ENCODE data around the gene C1orf210. TPM values are rescaled to one million over a fixed set of nuclear protein-coding genes. Genes with fewer than 3 reads are reported as not detected.

Gene C1orf210
- total RNA-seq (2014; rRNA removed; shearing (Covaris generic); ENCODE audit: low replicate concordance), result not detected in 2 replicates

- Histone ChIP-seq H3K36me3 (ENCODE audit: insufficient read depth, low read length) (no peaks in the 10 kb centered on the region), H3K27ac (ENCODE audit: low read length) (no peak within 1 kb of the TSS), H2AFZ (ENCODE audit: low read length) (no peak within 1 kb of the TSS), H3K4me2 (ENCODE audit: low read depth, low read length, poor library complexity, severe bottlenecking) (no peak within 1 kb of the TSS), H3K4me1 (ENCODE audit: low read length) (no peaks in the 10 kb centered on the region), H3K4me3 (ENCODE audit: low read length) (no peak within 1 kb of the TSS), H3K9me2 (replicated peaks; ENCODE audit: insufficient read depth, low read length) (no peaks in the 10 kb centered on the region), H3K79me2 (ENCODE audit: low read length) (no peaks in the 10 kb centered on the region), H4K20me1 (ENCODE audit: insufficient read depth, low read depth, low read length) (no peaks in the 10 kb centered on the region), H3K9me3 (ENCODE audit: low read length) (no peaks in the 10 kb centered on the region), H3K27me3 (ENCODE audit: low read length) (no peaks in the 10 kb centered on the region), H3K9ac (ENCODE audit: low read length) (no peak within 1 kb of the TSS)
- DNase-seq, result no peak
Measured at GRCh38 chr1:43285269-43285990, at the start of gene C1orf210. C1orf210 (minus strand) TSS chr1:43285581; CDS start chr1:43283270, 2,311 bp downstream.

GRCh38 chr1:43334453-43335205, 49.2 kb upstream of the C1orf210 start:
- H3K36me3 ChIP-seq (ENCODE audit: insufficient read depth, low read length), result no peaks in the 10 kb centered on the region
- H3K9me2 ChIP-seq (replicated peaks; ENCODE audit: insufficient read depth, low read length), result no peaks in the 10 kb centered on the region
- no peak overlapping the region for H3K4me3 ChIP-seq (ENCODE audit: low read length)
- no peak overlapping the region for H3K27ac ChIP-seq (ENCODE audit: low read length)
- no peaks in the 10 kb centered on the region for H3K79me2 ChIP-seq (ENCODE audit: low read length)
- no peaks in the 10 kb centered on the region for H3K9me3 ChIP-seq (ENCODE audit: low read length)
- no peaks in the 10 kb centered on the region for H3K27me3 ChIP-seq (ENCODE audit: low read length)
- H3K4me2 ChIP-seq (ENCODE audit: low read depth, low read length, poor library complexity, severe bottlenecking), result no peak overlapping the region
- no peaks in the 10 kb centered on the region for H4K20me1 ChIP-seq (ENCODE audit: insufficient read depth, low read depth, low read length)
- DNase-seq, result no peak
- no peak overlapping the region for H2AFZ ChIP-seq (ENCODE audit: low read length)
- no peaks in the 10 kb centered on the region for H3K4me1 ChIP-seq (ENCODE audit: low read length)
- no peak overlapping the region for H3K9ac ChIP-seq (ENCODE audit: low read length)

GRCh38 chr1:43331688-43332087, 46.3 kb upstream of the C1orf210 start:
- no peak overlapping the region for H3K4me2 ChIP-seq (ENCODE audit: low read depth, low read length, poor library complexity, severe bottlenecking)
- H3K27me3 ChIP-seq (ENCODE audit: low read length), result no peaks in the 10 kb centered on the region; the same call in 1 of the 2 replicates
- no peaks in the 10 kb centered on the region for H3K79me2 ChIP-seq (ENCODE audit: low read length)
- no peaks in the 10 kb centered on the region for H3K36me3 ChIP-seq (ENCODE audit: insufficient read depth, low read length)
- no peaks in the 10 kb centered on the region for H3K9me2 ChIP-seq (replicated peaks; ENCODE audit: insufficient read depth, low read length)
- H3K4me3 ChIP-seq (ENCODE audit: low read length), result no peak overlapping the region
- DNase-seq, result no peak
- peaks cover 6% of the 10 kb centered on the region; the same call in 1 of the 2 replicates for H3K9me3 ChIP-seq (ENCODE audit: low read length)
- H3K4me1 ChIP-seq (ENCODE audit: low read length), result no peaks in the 10 kb centered on the region
- H3K9ac ChIP-seq (ENCODE audit: low read length), result no peak overlapping the region
- H3K27ac ChIP-seq (ENCODE audit: low read length), result no peak overlapping the region
- no peak overlapping the region for H2AFZ ChIP-seq (ENCODE audit: low read length)
- H4K20me1 ChIP-seq (ENCODE audit: insufficient read depth, low read depth, low read length), result no peaks in the 10 kb centered on the region

GRCh38 chr1:43329995-43330751, 44.8 kb upstream of the C1orf210 start:
- no peaks in the 10 kb centered on the region for H4K20me1 ChIP-seq (ENCODE audit: insufficient read depth, low read depth, low read length)
- H3K4me2 ChIP-seq (ENCODE audit: low read depth, low read length, poor library complexity, severe bottlenecking), result no peak overlapping the region
- H3K36me3 ChIP-seq (ENCODE audit: insufficient read depth, low read length), result no peaks in the 10 kb centered on the region; the same call in 1 of the 2 replicates
- peaks cover 10% of the 10 kb centered on the region for H3K9me3 ChIP-seq (ENCODE audit: low read length)
- H3K4me1 ChIP-seq (ENCODE audit: low read length), result no peaks in the 10 kb centered on the region
- no peak overlapping the region for H3K4me3 ChIP-seq (ENCODE audit: low read length)
- H3K27ac ChIP-seq (ENCODE audit: low read length), result no peak overlapping the region
- no peak overlapping the region for H3K9ac ChIP-seq (ENCODE audit: low read length)
- H3K79me2 ChIP-seq (ENCODE audit: low read length), result no peaks in the 10 kb centered on the region
- no peaks in the 10 kb centered on the region for H3K9me2 ChIP-seq (replicated peaks; ENCODE audit: insufficient read depth, low read length)
- no peak overlapping the region for H2AFZ ChIP-seq (ENCODE audit: low read length)
- H3K27me3 ChIP-seq (ENCODE audit: low read length), result no peaks in the 10 kb centered on the region; the same call in 1 of the 2 replicates
- DNase-seq, result no peak

- no peak overlapping the region for H2AFZ ChIP-seq (ENCODE audit: low read length)
- no peak overlapping the region for H3K4me2 ChIP-seq (ENCODE audit: low read depth, low read length, poor library complexity, severe bottlenecking)
- no peak overlapping the region for H3K27ac ChIP-seq (ENCODE audit: low read length)
- no peak overlapping the region for H3K9ac ChIP-seq (ENCODE audit: low read length)
- DNase-seq, result no peak
- no peaks in the 10 kb centered on the region; the same call in 1 of the 2 replicates for H3K36me3 ChIP-seq (ENCODE audit: insufficient read depth, low read length)
- no peaks in the 10 kb centered on the region for H3K4me1 ChIP-seq (ENCODE audit: low read length)
- H4K20me1 ChIP-seq (ENCODE audit: insufficient read depth, low read depth, low read length), result no peaks in the 10 kb centered on the region
- no peaks in the 10 kb centered on the region; the same call in 1 of the 2 replicates for H3K27me3 ChIP-seq (ENCODE audit: low read length)
- H3K4me3 ChIP-seq (ENCODE audit: low read length), result no peak overlapping the region
- H3K9me3 ChIP-seq (ENCODE audit: low read length), result peaks cover 10% of the 10 kb centered on the region
- no peaks in the 10 kb centered on the region for H3K79me2 ChIP-seq (ENCODE audit: low read length)
- no peaks in the 10 kb centered on the region for H3K9me2 ChIP-seq (replicated peaks; ENCODE audit: insufficient read depth, low read length)
Measured at GRCh38 chr1:43327549-43328292, 42.3 kb upstream of the C1orf210 start.

GRCh38 chr1:43325381-43325780, 40.0 kb upstream of the C1orf210 start:
- Histone ChIP-seq H3K9ac (ENCODE audit: low read length) (no peak overlapping the region), H3K9me3 (ENCODE audit: low read length) (peaks cover 10% of the 10 kb centered on the region), H3K27ac (ENCODE audit: low read length) (no peak overlapping the region), H3K4me1 (ENCODE audit: low read length) (no peaks in the 10 kb centered on the region), H3K4me3 (ENCODE audit: low read length) (no peak overlapping the region), H3K79me2 (ENCODE audit: low read length) (no peaks in the 10 kb centered on the region), H4K20me1 (ENCODE audit: insufficient read depth, low read depth, low read length) (no peaks in the 10 kb centered on the region), H2AFZ (ENCODE audit: low read length) (no peak overlapping the region), H3K36me3 (ENCODE audit: insufficient read depth, low read length) (no peaks in the 10 kb centered on the region; the same call in 1 of the 2 replicates), H3K27me3 (ENCODE audit: low read length) (no peaks in the 10 kb centered on the region; the same call in 1 of the 2 replicates), H3K9me2 (replicated peaks; ENCODE audit: insufficient read depth, low read length) (no peaks in the 10 kb centered on the region), H3K4me2 (ENCODE audit: low read depth, low read length, poor library complexity, severe bottlenecking) (no peak overlapping the region)
- no peak for DNase-seq

GRCh38 chr1:43324810-43325209, 39.4 kb upstream of the C1orf210 start:
- H3K27ac ChIP-seq (ENCODE audit: low read length), result no peak overlapping the region
- no peak overlapping the region for H3K9ac ChIP-seq (ENCODE audit: low read length)
- H3K4me3 ChIP-seq (ENCODE audit: low read length), result no peak overlapping the region
- no peaks in the 10 kb centered on the region for H3K4me1 ChIP-seq (ENCODE audit: low read length)
- no peak overlapping the region for H3K4me2 ChIP-seq (ENCODE audit: low read depth, low read length, poor library complexity, severe bottlenecking)
- no peaks in the 10 kb centered on the region for H3K79me2 ChIP-seq (ENCODE audit: low read length)
- no peaks in the 10 kb centered on the region for H3K9me2 ChIP-seq (replicated peaks; ENCODE audit: insufficient read depth, low read length)
- peaks cover 10% of the 10 kb centered on the region for H3K9me3 ChIP-seq (ENCODE audit: low read length)
- H3K27me3 ChIP-seq (ENCODE audit: low read length), result no peaks in the 10 kb centered on the region; the same call in 1 of the 2 replicates
- H3K36me3 ChIP-seq (ENCODE audit: insufficient read depth, low read length), result no peaks in the 10 kb centered on the region; the same call in 1 of the 2 replicates
- no peak overlapping the region for H2AFZ ChIP-seq (ENCODE audit: low read length)
- DNase-seq, result no peak
- no peaks in the 10 kb centered on the region for H4K20me1 ChIP-seq (ENCODE audit: insufficient read depth, low read depth, low read length)
